ENCODE results near the gene GART. TPM values are rescaled to one million over a fixed set of nuclear protein-coding genes. Genes with fewer than 3 reads are reported as not detected.

GART gene
- total and polyA plus RNA-seq, 2 donors (not counting 3 experiments of a cell fraction or from before 2014, with no cell fraction given) = 12.0 to 112 TPM

GRCh38 chr21:33531007-33531406 is 10.9 kb downstream of the GART start:
- H3K27ac ChIP-seq (ENCODE audit: insufficient read depth, low read depth, low read length) = no peak overlapping the region
- ChIA-PET POLR2A (no interaction called here), CTCF (interaction anchor here (0.8 to 1.1 kb wide), 3 partner anchors 11 to 40 kb away, joined by 3 to 4 read pairs (median 3); partner anchors contain the start of gene DNAJC28)
- H3K79me2 ChIP-seq (ENCODE audit: control insufficient read depth, insufficient read depth, low read length) = peaks cover 2% of the 10 kb centered on the region
- peaks cover 18 to 29% of the 10 kb centered on the region in 2 experiments for H3K36me3 ChIP-seq (ENCODE audit: control insufficient read depth in 2 of 2, extremely low read depth in 1 of 2, insufficient read depth in 2 of 2, low read length in 2 of 2)
- no peaks in the 10 kb centered on the region for H3K4me1 ChIP-seq (ENCODE audit: control insufficient read depth, extremely low read depth, insufficient read depth, low read length)
- H3K9ac ChIP-seq (replicated peaks; ENCODE audit: extremely low read depth, insufficient read depth, low read length) = no peak overlapping the region
- H2AFZ ChIP-seq (ENCODE audit: low read depth, low read length) = no peak overlapping the region
- no peak overlapping the region for H3K4me3 ChIP-seq (replicated peaks in 1 of 3; ENCODE audit: insufficient read depth in 1 of 3, low read depth in 1 of 3, low read length in 3 of 3)
- H4K20me1 ChIP-seq (replicated peaks; ENCODE audit: control insufficient read depth, extremely low read depth, insufficient read depth, low read length) = no peaks in the 10 kb centered on the region
- dilution Hi-C loops (cut with MboI; ENCODE audit: extremely low pct_ligation_motif_present, low sequenced_read_pairs) = no loop called here
- no peak for TF ChIP-seq GATA2 (IDR thresholded peaks at IDR 0.05; ENCODE audit: insufficient read depth, insufficient read length, low read depth, low read length)
- TF ChIP-seq JUN (IDR thresholded peaks at IDR 0.05; ENCODE audit: borderline replicate concordance, insufficient read depth, insufficient read length, low read depth) = no peak
- TF ChIP-seq POLR2AphosphoS5 (IDR thresholded peaks at IDR 0.05; ENCODE audit: insufficient read depth, low read depth, low read length) = no peak
- no peak for TF ChIP-seq MYC (IDR thresholded peaks at IDR 0.05; ENCODE audit: low read depth, low read length)
- no peak for TF ChIP-seq MAX (IDR thresholded peaks at IDR 0.05; ENCODE audit: insufficient read depth, insufficient read length)
- TF ChIP-seq EZH2 (IDR thresholded peaks at IDR 0.05; ENCODE audit: borderline replicate concordance, low read depth, low read length, severe bottlenecking) = no peak
- no peak for TF ChIP-seq CTCF (IDR thresholded peaks at IDR 0.05; ENCODE audit: extremely low read depth in 1 of 2, insufficient read depth in 1 of 2, low read depth in 1 of 2, low read length in 2 of 2)
- no peak for TF ChIP-seq FOS (IDR thresholded peaks at IDR 0.05; ENCODE audit: borderline replicate concordance, insufficient read depth, low read length)
- no peak for TF ChIP-seq POLR2A (IDR thresholded peaks at IDR 0.05; ENCODE audit: low read depth, low read length)
- H3K4me2 ChIP-seq (ENCODE audit: insufficient read depth, low read length) = no peak overlapping the region
- DNase-seq (ENCODE audit: low read depth, low spot score) = no peak
- BruUV-seq (replicated peaks) = no TSS peak
- H3K9me3 ChIP-seq (replicated peaks; ENCODE audit: control insufficient read depth, insufficient read depth, low read length) = no peaks in the 10 kb centered on the region
- H3K9me1 ChIP-seq (replicated peaks; ENCODE audit: control insufficient read depth, extremely low read depth, insufficient read depth, low read length) = no peaks in the 10 kb centered on the region
- no peak for FAIRE-seq
- no peaks in the 10 kb centered on the region for H3K27me3 ChIP-seq (ENCODE audit: control insufficient read depth in 2 of 2, insufficient read depth in 2 of 2, low read length in 2 of 2)
- intact Hi-C loops (cut with micrococcal nuclease) = no loop called here

Data from endothelial cell of umbilical vein (primary cell).